Body of pancreas (tissue), 4 donors: ENCODE measurements around the gene PHLDA2.

Experiments
- POLR2A ChIP-seq, 3 donors: fragments of 450-650 bp; IDR thresholded peaks; one replicate each; pipeline ENCODE4 v1.6.1; 2016; ENCODE audit warnings: antibody characterized with exemption in 3 of 3, mild to moderate bottlenecking in 2 of 3
- TF ChIP-seq, protein P1 (sequence below), 7 experiments: fragments of 450-650 bp in 4 of 7; fragments of 200-600 bp in 3 of 7; sonication (generic) in 3 of 7; IDR thresholded peaks; one replicate each; pipeline ENCODE4 v1.5.1; 2016 to 2019; ENCODE audit warnings: antibody characterized with exemption in 7 of 7

DNA sequence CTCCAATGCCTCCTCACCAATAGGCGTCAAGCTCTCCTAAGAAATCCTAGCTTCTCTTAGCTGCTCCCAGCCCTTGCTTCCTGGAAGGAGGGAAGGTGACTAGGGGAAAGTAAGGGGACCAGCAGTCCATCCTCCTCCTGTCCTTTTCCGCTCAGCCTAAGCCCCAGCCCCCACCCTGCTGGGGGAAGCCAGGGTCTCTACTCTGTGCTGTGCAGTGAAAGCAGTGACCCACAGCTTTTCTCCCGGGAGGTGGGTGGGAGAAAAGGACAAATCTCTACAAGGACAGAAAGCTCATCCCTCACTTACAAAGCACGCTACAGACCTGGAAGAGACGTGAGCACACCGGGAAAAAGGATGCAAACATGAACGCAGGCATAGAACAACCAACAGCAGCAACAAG is 30.9 kb upstream of the PHLDA2 start:
- TF ChIP-seq, protein P1, sequence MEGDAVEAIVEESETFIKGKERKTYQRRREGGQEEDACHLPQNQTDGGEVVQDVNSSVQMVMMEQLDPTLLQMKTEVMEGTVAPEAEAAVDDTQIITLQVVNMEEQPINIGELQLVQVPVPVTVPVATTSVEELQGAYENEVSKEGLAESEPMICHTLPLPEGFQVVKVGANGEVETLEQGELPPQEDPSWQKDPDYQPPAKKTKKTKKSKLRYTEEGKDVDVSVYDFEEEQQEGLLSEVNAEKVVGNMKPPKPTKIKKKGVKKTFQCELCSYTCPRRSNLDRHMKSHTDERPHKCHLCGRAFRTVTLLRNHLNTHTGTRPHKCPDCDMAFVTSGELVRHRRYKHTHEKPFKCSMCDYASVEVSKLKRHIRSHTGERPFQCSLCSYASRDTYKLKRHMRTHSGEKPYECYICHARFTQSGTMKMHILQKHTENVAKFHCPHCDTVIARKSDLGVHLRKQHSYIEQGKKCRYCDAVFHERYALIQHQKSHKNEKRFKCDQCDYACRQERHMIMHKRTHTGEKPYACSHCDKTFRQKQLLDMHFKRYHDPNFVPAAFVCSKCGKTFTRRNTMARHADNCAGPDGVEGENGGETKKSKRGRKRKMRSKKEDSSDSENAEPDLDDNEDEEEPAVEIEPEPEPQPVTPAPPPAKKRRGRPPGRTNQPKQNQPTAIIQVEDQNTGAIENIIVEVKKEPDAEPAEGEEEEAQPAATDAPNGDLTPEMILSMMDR (IDR thresholded peaks at IDR 0.05): no peak
- TF ChIP-seq POLR2A (IDR thresholded peaks at IDR 0.05): no peak
